Mammary epithelial cell (primary cell): Measurements from ENCODE around the gene DVL2.

ENCODE experiments used
- CTCF ChIP-seq, 2 donors: IDR thresholded peaks in 1 of 2; conservative IDR thresholded peaks in 1 of 2; 2 replicates each; pipeline ENCODE4 v1.5.1; 2011 to 2012; ENCODE audit warnings: inconsistent platforms in 2 of 2, low read length in 2 of 2, mild to moderate bottlenecking in 2 of 2, control low read depth in 1 of 2, low read depth in 1 of 2; ENCODE audit not compliant: insufficient read depth in 1 of 2; ENCODE audit errors: extremely low read depth in 1 of 2
- EZH2 ChIP-seq: IDR thresholded peaks from 2 replicates; pipeline ENCODE4 v1.6.1; 2012; ENCODE audit warnings: low read length, inconsistent platforms, borderline replicate concordance

- no peak for TF ChIP-seq CTCF (conservative IDR thresholded peaks at IDR 0.05 in 1 of 2, IDR thresholded peaks at IDR 0.05 in 1 of 2; ENCODE audit: extremely low read depth in 1 of 2, insufficient read depth in 1 of 2, low read depth in 1 of 2, low read length in 2 of 2)
- no peak for TF ChIP-seq EZH2
Measured at GRCh38 chr17:7207120-7208001, 27.0 kb downstream of the DVL2 start.
